CD4-positive, CD25-positive, alpha-beta regulatory T cell (primary cell): Measurements from ENCODE around the gene CCL8. TPM values are rescaled to one million over a fixed set of nuclear protein-coding genes. Genes with fewer than 3 reads are reported as not detected.

Source experiments
- ATAC-seq, 2 donors: fragments of 150-1000 bp; cut with Tn5 transposase; one replicate each; pipeline ENCODE4 v1.10.0; 2021; ENCODE audit warnings: low read depth in 2 of 2, moderate number of reproducible peaks in 2 of 2, moderate library complexity in 1 of 2
- DNase-seq, 3 donors: peaks; one replicate each; pipeline versions ENCODE4 v3.0.0 to v3.0.0-alpha.2; 2012 to 2022; ENCODE audit warnings: mixed read lengths in 1 of 3
- H3K27ac ChIP-seq: one replicate; pipeline ENCODE4 v1.7.0; 2013; ENCODE audit warnings: mild to moderate bottlenecking, low read length; ENCODE audit not compliant: insufficient read depth, poor library complexity, severe bottlenecking
- H3K27me3 ChIP-seq: one replicate; pipeline ENCODE4 v1.7.0; 2013; ENCODE audit warnings: low read length; ENCODE audit not compliant: control insufficient read depth, insufficient read depth
- H3K36me3 ChIP-seq: one replicate; pipeline ENCODE4 v1.7.0; 2013; ENCODE audit warnings: mild to moderate bottlenecking, low read length, moderate library complexity; ENCODE audit not compliant: control insufficient read depth, insufficient read depth
- H3K4me1 ChIP-seq: 2 replicates; pipeline ENCODE4 v1.7.0; 2013; ENCODE audit warnings: mild to moderate bottlenecking, low read length; ENCODE audit not compliant: insufficient read depth, control insufficient read depth, poor library complexity, severe bottlenecking
- H3K4me3 ChIP-seq: one replicate; pipeline ENCODE4 v1.7.0; 2013; ENCODE audit warnings: low read depth, mild to moderate bottlenecking, low read length, moderate library complexity
- H3K9me3 ChIP-seq, 2 experiments: 1 replicate in 1 of 2; 2 replicates in 1 of 2; pipeline ENCODE4 v1.7.0; 2013; ENCODE audit warnings: low read length in 2 of 2, mild to moderate bottlenecking in 1 of 2, moderate library complexity in 1 of 2; ENCODE audit not compliant: control insufficient read depth in 2 of 2
- H3K27ac Mint-ChIP-seq, 3 donors: one replicate each; pipeline ENCODE4 v1.8.0; 2020 to 2022; ENCODE audit warnings: mild to moderate bottlenecking in 3 of 3, mixed read lengths in 3 of 3, moderate library complexity in 2 of 3
- H3K27me3 Mint-ChIP-seq: one replicate; pipeline ENCODE4 v1.8.0; 2022; ENCODE audit warnings: mild to moderate bottlenecking, mixed read lengths
- H3K36me3 Mint-ChIP-seq: one replicate; pipeline ENCODE4 v1.8.0; 2020; ENCODE audit warnings: mixed read lengths
- H3K4me1 Mint-ChIP-seq, 4 donors: one replicate each; pipeline ENCODE4 v1.8.0; 2020 to 2022; ENCODE audit warnings: mixed read lengths in 4 of 4, mild to moderate bottlenecking in 1 of 4
- H3K4me3 Mint-ChIP-seq, 4 donors: one replicate each; pipeline ENCODE4 v1.8.0; 2020 to 2022; ENCODE audit warnings: mild to moderate bottlenecking in 4 of 4, mixed read lengths in 4 of 4, moderate library complexity in 3 of 4
- H3K9me3 Mint-ChIP-seq, 7 donors: one replicate each; pipeline ENCODE4 v1.8.0; 2020 to 2022; ENCODE audit warnings: mixed read lengths in 7 of 7, mild to moderate bottlenecking in 3 of 7, moderate library complexity in 2 of 7
- polyA plus RNA-seq, 4 donors: library from polyadenylated mRNA; unstranded; fragments of 300-500 nt; fragmentation: Illumina TruSeq; gene quantifications; one replicate each; pipeline ENCODE4 v1.2.3, GENCODE V29; 2021
- total RNA-seq: library from RNA; stranded (reverse); gene quantifications from one replicate; pipeline ENCODE4 v1.2.3, GENCODE V29; 2022

CCL8 gene
- not detected for total RNA-seq
- not detected for polyA plus RNA-seq

DNA sequence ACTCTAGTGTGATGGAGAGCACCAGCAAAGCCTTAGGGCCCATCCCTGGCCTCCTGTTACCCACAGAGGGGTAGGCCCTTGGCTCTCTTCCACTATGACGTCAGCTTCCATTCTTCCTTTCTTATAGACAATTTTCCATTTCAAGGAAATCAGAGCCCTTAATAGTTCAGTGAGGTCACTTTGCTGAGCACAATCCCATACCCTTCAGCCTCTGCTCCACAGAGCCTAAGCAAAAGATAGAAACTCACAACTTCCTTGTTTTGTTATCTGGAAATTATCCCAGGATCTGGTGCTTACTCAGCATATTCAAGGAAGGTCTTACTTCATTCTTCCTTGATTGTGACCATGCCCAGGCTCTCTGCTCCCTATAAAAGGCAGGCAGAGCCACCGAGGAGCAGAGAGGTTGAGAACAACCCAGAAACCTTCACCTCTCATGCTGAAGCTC, at the start of gene CCL8:
TSS of gene CCL8 (plus strand) at position 397 of the 445 bp plus-strand sequence. CDS start 67 bp downstream, outside the sequence.
- no peak for ATAC-seq
- Mint-ChIP-seq H3K36me3 (no peaks in the 10 kb centered on the region), H3K27ac (no peak within 1 kb of the TSS), H3K4me3 (no peak within 1 kb of the TSS), H3K9me3 (peaks cover 0 to 6% (median 0%) of the 10 kb centered on the region in 7 donors), H3K4me1 (no peaks in the 10 kb centered on the region), H3K27me3 (peaks cover 21% of the 10 kb centered on the region)
- Histone ChIP-seq H3K4me3 (no peak within 1 kb of the TSS), H3K36me3 (no peaks in the 10 kb centered on the region), H3K27me3 (peaks cover 5% of the 10 kb centered on the region), H3K4me1 (no peaks in the 10 kb centered on the region), H3K27ac (no peak within 1 kb of the TSS), H3K9me3 (no peaks in the 10 kb centered on the region)
- no peak for DNase-seq

- no peak for ATAC-seq
- Histone ChIP-seq H3K9me3 (no peaks in the 10 kb centered on the region), H3K4me1 (no peaks in the 10 kb centered on the region), H3K27me3 (peaks cover 18% of the 10 kb centered on the region), H3K27ac (no peak within 1 kb of the TSS), H3K36me3 (no peaks in the 10 kb centered on the region), H3K4me3 (no peak within 1 kb of the TSS)
- Mint-ChIP-seq H3K4me1 (no peaks in the 10 kb centered on the region), H3K9me3 (peaks cover 0 to 4% (median 0%) of the 10 kb centered on the region in 7 donors), H3K27me3 (peaks cover 37% of the 10 kb centered on the region), H3K36me3 (no peaks in the 10 kb centered on the region), H3K4me3 (no peak within 1 kb of the TSS), H3K27ac (no peak within 1 kb of the TSS)
- DNase-seq = no peak
Observed at GRCh38 chr17:34269969-34270368, 49.3 kb upstream of the CCL8 start, which contains the start of gene CCL7. TSS of gene CCL7 (plus strand) at chr17:34270221. CDS start at chr17:34270291, 70 bp downstream.

GRCh38 chr17:34275881-34276280, 43.4 kb upstream of the CCL8 start:
- peaks cover 10% of the 10 kb centered on the region for H3K27me3 ChIP-seq
- no peaks in the 10 kb centered on the region for H3K9me3 ChIP-seq
- H3K27ac ChIP-seq = no peak overlapping the region
- ATAC-seq = no peak
- Mint-ChIP-seq H3K4me1 (no peaks in the 10 kb centered on the region), H3K27ac (no peak overlapping the region), H3K9me3 (peaks cover 0 to 7% (median 0%) of the 10 kb centered on the region in 7 donors), H3K36me3 (no peaks in the 10 kb centered on the region), H3K27me3 (peaks cover 31% of the 10 kb centered on the region), H3K4me3 (no peak overlapping the region)
- no peaks in the 10 kb centered on the region for H3K36me3 ChIP-seq
- no peak overlapping the region for H3K4me3 ChIP-seq
- no peak for DNase-seq
- no peaks in the 10 kb centered on the region for H3K4me1 ChIP-seq

DNA sequence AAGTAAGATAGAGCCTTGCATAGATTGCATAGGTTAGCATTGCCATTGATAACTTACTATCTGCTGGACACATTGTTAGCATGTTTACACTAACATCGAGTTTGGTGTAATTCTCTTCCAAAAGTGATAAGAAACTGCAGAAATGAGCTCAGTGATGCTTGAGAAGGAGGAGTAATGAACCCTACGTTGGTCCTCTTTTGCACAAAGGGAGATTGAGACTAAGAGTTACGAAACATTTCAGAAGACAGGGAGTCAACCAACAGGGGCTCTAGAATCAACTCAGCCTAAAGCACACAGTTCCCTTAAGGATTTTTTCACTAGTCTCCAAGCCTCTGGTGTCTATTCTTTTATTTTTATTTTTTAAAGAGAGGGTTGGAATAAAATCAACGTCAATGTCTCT, 42.4 kb upstream of the CCL8 start:
- no peaks in the 10 kb centered on the region for H3K4me1 ChIP-seq
- peaks cover 4% of the 10 kb centered on the region for H3K27me3 ChIP-seq
- peaks cover 0 to 7% (median 0%) of the 10 kb centered on the region in 7 donors for H3K9me3 Mint-ChIP-seq
- peaks cover 30% of the 10 kb centered on the region for H3K27me3 Mint-ChIP-seq
- ATAC-seq = no peak
- no peaks in the 10 kb centered on the region for H3K36me3 ChIP-seq
- H3K4me3 ChIP-seq = no peak overlapping the region
- no peak overlapping the region for H3K4me3 Mint-ChIP-seq
- no peak overlapping the region for H3K27ac Mint-ChIP-seq
- H3K4me1 Mint-ChIP-seq = no peaks in the 10 kb centered on the region
- no peaks in the 10 kb centered on the region for H3K36me3 Mint-ChIP-seq
- no peak for DNase-seq
- no peaks in the 10 kb centered on the region for H3K9me3 ChIP-seq
- H3K27ac ChIP-seq = no peak overlapping the region

DNA sequence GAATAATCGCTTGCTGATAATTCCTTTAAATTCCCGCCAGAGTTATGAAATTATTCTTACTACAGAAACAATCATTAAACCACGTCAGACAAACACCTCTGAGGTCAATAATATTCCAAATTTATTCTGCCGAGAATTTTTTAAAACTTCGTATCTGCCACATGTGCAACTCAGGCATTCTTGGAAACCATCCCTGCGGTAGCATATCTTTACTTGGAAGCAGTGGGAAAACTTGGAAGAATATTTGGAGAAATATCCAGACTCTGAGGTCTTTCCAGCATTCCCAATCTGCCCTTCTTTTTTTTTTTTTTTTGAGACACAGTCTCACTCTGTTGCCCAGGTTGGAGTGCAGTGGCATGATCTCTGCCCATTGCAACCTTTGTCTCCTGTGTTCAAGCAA, 35.7 kb upstream of the CCL8 start:
- DNase-seq = no peak
- Mint-ChIP-seq H3K27ac (no peak overlapping the region), H3K27me3 (peaks cover 10% of the 10 kb centered on the region), H3K9me3 (peaks cover 0 to 7% (median 0%) of the 10 kb centered on the region in 7 donors), H3K4me1 (no peaks in the 10 kb centered on the region), H3K36me3 (no peaks in the 10 kb centered on the region), H3K4me3 (no peak overlapping the region)
- no peak for ATAC-seq
- no peak overlapping the region for H3K4me3 ChIP-seq
- H3K27ac ChIP-seq = no peak overlapping the region
- H3K27me3 ChIP-seq = peaks cover 3% of the 10 kb centered on the region
- H3K9me3 ChIP-seq = no peaks in the 10 kb centered on the region
- no peaks in the 10 kb centered on the region for H3K36me3 ChIP-seq
- H3K4me1 ChIP-seq = no peaks in the 10 kb centered on the region

DNA sequence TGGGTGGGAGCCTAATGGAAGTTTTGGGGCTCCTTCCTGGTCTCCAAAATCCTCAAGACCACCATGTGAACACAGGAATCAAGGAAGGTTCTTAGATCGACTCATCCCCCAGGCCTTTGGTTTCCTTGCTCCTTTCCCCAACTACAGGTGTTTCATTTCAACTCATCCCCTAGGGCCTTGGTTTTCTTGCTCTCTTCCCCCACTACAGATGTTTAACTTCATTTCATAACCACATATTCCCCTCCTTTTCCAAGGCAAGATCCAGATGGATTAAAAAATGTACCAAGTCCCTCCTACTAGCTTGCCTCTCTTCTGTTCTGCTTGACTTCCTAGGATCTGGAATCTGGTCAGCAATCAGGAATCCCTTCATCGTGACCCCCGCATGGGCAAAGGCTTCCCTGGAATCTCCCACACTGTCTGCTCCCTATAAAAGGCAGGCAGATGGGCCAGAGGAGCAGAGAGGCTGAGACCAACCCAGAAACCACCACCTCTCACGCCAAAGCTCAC, 33.9 kb upstream of the CCL8 start, which contains the start of gene CCL11:
TSS of gene CCL11 (plus strand) at position 457 of the 507 bp plus-strand sequence. CDS start 67 bp downstream, outside the sequence.
- peaks cover 0 to 7% (median 0%) of the 10 kb centered on the region in 7 donors for H3K9me3 Mint-ChIP-seq
- H3K27ac ChIP-seq = no peak within 1 kb of the TSS
- H3K36me3 ChIP-seq = no peaks in the 10 kb centered on the region
- no peak within 1 kb of the TSS for H3K27ac Mint-ChIP-seq
- ATAC-seq (no peak), DNase-seq (no peak)
- peaks cover 1% of the 10 kb centered on the region for H3K27me3 ChIP-seq
- no peak within 1 kb of the TSS for H3K4me3 Mint-ChIP-seq
- H3K36me3 Mint-ChIP-seq = no peaks in the 10 kb centered on the region
- no peaks in the 10 kb centered on the region for H3K4me1 Mint-ChIP-seq
- peaks cover 16% of the 10 kb centered on the region for H3K27me3 Mint-ChIP-seq
- H3K9me3 ChIP-seq = no peaks in the 10 kb centered on the region
- no peak within 1 kb of the TSS for H3K4me3 ChIP-seq
- H3K4me1 ChIP-seq = no peaks in the 10 kb centered on the region

DNA sequence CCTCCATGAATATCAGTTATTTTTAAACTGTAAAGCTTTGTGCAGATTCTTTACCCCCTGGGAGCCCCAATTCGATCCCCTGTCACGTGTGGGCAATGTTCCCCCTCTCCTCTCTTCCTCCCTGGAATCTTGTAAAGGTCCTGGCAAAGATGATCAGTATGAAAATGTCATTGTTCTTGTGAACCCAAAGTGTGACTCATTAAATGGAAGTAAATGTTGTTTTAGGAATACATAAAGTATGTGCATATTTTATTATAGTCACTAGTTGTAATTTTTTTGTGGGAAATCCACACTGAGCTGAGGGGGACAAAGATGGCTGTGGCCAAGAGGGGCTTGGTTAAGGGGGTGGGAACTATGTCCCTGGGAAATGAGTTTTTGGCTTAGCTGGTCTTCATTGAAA, 31.4 kb upstream of the CCL8 start:
- ATAC-seq (no peak), DNase-seq (no peak)
- Mint-ChIP-seq H3K4me1 (no peaks in the 10 kb centered on the region), H3K4me3 (no peak overlapping the region), H3K27ac (no peak overlapping the region), H3K27me3 (peaks cover 10% of the 10 kb centered on the region), H3K9me3 (peaks cover 0 to 7% (median 0%) of the 10 kb centered on the region in 7 donors), H3K36me3 (no peaks in the 10 kb centered on the region)
- Histone ChIP-seq H3K36me3 (no peaks in the 10 kb centered on the region), H3K27me3 (peaks cover 1% of the 10 kb centered on the region), H3K4me3 (no peak overlapping the region), H3K27ac (no peak overlapping the region), H3K9me3 (no peaks in the 10 kb centered on the region), H3K4me1 (no peaks in the 10 kb centered on the region)

- H3K27ac Mint-ChIP-seq = no peak overlapping the region
- Histone ChIP-seq H3K4me1 (no peaks in the 10 kb centered on the region), H3K4me3 (no peak overlapping the region), H3K36me3 (no peaks in the 10 kb centered on the region), H3K9me3 (no peaks in the 10 kb centered on the region), H3K27me3 (peaks cover 1% of the 10 kb centered on the region), H3K27ac (no peak overlapping the region)
- DNase-seq (no peak), ATAC-seq (no peak)
- peaks cover 0 to 5% (median 0%) of the 10 kb centered on the region in 7 donors for H3K9me3 Mint-ChIP-seq
- H3K4me1 Mint-ChIP-seq = no peaks in the 10 kb centered on the region
- H3K27me3 Mint-ChIP-seq = peaks cover 10% of the 10 kb centered on the region
- H3K36me3 Mint-ChIP-seq = no peaks in the 10 kb centered on the region
- H3K4me3 Mint-ChIP-seq = no peak overlapping the region
Observed at GRCh38 chr17:34290586-34290985, 28.6 kb upstream of the CCL8 start.
